ENCODE results near the gene EPDR1.
A peak's percentile ranks its signal among the peaks of the same experiment; 100 is the strongest.

- TF ChIP-seq EZH2 (IDR thresholded peaks at IDR 0.05; ENCODE audit: low read length, missing control alignments) (no peak), CTCF (conservative IDR thresholded peaks at IDR 0.05 in 1 of 2, IDR thresholded peaks at IDR 0.05 in 1 of 2; ENCODE audit: low read depth in 1 of 2, low read length in 2 of 2) (peak; percentile 67 to 76)
Observed at GRCh38 chr7:37916673-37917660, 3.5 kb upstream of the EPDR1 start, which contains the start of gene SFRP4.
